Measurements from ENCODE around the gene ACTL7A.

DNA sequence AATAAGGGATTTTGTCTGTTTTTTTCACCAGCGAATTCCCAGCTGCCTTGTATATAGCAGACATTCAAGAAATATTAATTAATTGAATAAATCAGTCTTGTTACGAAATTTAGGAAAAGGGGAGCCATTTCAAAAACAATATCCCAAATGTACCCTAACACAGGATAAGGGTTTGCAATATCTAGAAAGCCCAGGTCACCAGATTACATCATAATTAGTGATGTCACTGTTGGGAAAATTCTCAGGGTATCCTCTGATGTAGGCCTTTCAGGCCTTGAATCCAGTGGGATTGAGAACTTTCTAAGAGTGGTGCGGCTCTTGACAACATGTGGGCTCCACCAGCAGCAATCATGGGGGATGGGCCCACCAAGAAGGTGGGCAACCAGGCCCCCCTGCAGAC lies at the start of gene ACTL7A:
- TF ChIP-seq, protein P1, sequence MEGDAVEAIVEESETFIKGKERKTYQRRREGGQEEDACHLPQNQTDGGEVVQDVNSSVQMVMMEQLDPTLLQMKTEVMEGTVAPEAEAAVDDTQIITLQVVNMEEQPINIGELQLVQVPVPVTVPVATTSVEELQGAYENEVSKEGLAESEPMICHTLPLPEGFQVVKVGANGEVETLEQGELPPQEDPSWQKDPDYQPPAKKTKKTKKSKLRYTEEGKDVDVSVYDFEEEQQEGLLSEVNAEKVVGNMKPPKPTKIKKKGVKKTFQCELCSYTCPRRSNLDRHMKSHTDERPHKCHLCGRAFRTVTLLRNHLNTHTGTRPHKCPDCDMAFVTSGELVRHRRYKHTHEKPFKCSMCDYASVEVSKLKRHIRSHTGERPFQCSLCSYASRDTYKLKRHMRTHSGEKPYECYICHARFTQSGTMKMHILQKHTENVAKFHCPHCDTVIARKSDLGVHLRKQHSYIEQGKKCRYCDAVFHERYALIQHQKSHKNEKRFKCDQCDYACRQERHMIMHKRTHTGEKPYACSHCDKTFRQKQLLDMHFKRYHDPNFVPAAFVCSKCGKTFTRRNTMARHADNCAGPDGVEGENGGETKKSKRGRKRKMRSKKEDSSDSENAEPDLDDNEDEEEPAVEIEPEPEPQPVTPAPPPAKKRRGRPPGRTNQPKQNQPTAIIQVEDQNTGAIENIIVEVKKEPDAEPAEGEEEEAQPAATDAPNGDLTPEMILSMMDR (IDR thresholded peaks at IDR 0.05): no peak
- no peak for TF ChIP-seq POLR2A (IDR thresholded peaks at IDR 0.05; ENCODE audit: low read length)
- TF ChIP-seq RFX5 (IDR thresholded peaks at IDR 0.05): no peak
- no peak for TF ChIP-seq RCOR1 (IDR thresholded peaks at IDR 0.05; ENCODE audit: low read depth, low read length)
- TF ChIP-seq ESRRA (IDR thresholded peaks at IDR 0.05; ENCODE audit: borderline replicate concordance, low read length): no peak
- TF ChIP-seq SREBF2 (IDR thresholded peaks at IDR 0.05): no peak
- no peak for TF ChIP-seq POLR2AphosphoS2 (conservative IDR thresholded peaks at IDR 0.05; ENCODE audit: low read length)
- no peak for TF ChIP-seq FOSL2 (IDR thresholded peaks at IDR 0.05)
- TF ChIP-seq FOSL2 (CRISPR knock-in tag; IDR thresholded peaks at IDR 0.05): no peak
- TF ChIP-seq NR3C1 (IDR thresholded peaks at IDR 0.05): no peak
- no peak for TF ChIP-seq MAFK (IDR thresholded peaks at IDR 0.05; ENCODE audit: partially characterized antibody)
- TF ChIP-seq, protein P2, sequence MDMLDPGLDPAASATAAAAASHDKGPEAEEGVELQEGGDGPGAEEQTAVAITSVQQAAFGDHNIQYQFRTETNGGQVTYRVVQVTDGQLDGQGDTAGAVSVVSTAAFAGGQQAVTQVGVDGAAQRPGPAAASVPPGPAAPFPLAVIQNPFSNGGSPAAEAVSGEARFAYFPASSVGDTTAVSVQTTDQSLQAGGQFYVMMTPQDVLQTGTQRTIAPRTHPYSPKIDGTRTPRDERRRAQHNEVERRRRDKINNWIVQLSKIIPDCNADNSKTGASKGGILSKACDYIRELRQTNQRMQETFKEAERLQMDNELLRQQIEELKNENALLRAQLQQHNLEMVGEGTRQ (IDR thresholded peaks at IDR 0.05): no peak
- TF ChIP-seq ZFP36 (IDR thresholded peaks at IDR 0.05; ENCODE audit: borderline replicate concordance, partially characterized antibody): no peak

All from A549 (cell line).